Aorta (tissue), 5 donors: Measurements from ENCODE around the gene VAMP2. TPM values are rescaled to one million over a fixed set of nuclear protein-coding genes. Genes with fewer than 3 reads are reported as not detected.

Experiments used
- ATAC-seq: fragments of 200-7000 bp; cut with Tn5 transposase; one replicate; pipeline ENCODE4 v1.9.1; 2022; ENCODE audit warnings: moderate library complexity; ENCODE audit not compliant: low FRiP score
- DNase-seq, 2 donors: peaks; one replicate each; pipeline ENCODE4 v3.0.0-alpha.2; 2020
- H3K27ac ChIP-seq, 2 donors: one replicate each; pipeline ENCODE4 v1.5.1; 2013; ENCODE audit warnings: low read length in 2 of 2, mild to moderate bottlenecking in 2 of 2, moderate library complexity in 2 of 2, control low read depth in 1 of 2, inconsistent platforms in 1 of 2, low read depth in 1 of 2
- H3K27me3 ChIP-seq, 2 donors: one replicate each; pipeline ENCODE4 v1.6.1; 2013; ENCODE audit warnings: control low read depth in 1 of 2, low read length in 1 of 2, mild to moderate bottlenecking in 1 of 2, moderate library complexity in 1 of 2; ENCODE audit not compliant: insufficient read depth in 2 of 2, control insufficient read depth in 1 of 2
- H3K36me3 ChIP-seq, 2 donors: one replicate each; pipeline ENCODE4 v1.6.1; 2013; ENCODE audit warnings: control low read depth in 1 of 2, low read length in 1 of 2, mild to moderate bottlenecking in 1 of 2; ENCODE audit not compliant: insufficient read depth in 2 of 2, control insufficient read depth in 1 of 2
- H3K4me1 ChIP-seq, 2 donors: one replicate each; pipeline ENCODE4 v1.6.1; 2013; ENCODE audit warnings: low read length in 2 of 2, control low read depth in 1 of 2, mild to moderate bottlenecking in 1 of 2, moderate library complexity in 1 of 2; ENCODE audit not compliant: insufficient read depth in 2 of 2, control insufficient read depth in 1 of 2
- H3K4me3 ChIP-seq, 2 donors: one replicate each; pipeline ENCODE4 v1.5.1; 2013; ENCODE audit warnings: low read length in 2 of 2, control low read depth in 1 of 2, mild to moderate bottlenecking in 1 of 2
- H3K9me3 ChIP-seq: one replicate; pipeline ENCODE4 v1.6.1; 2013; ENCODE audit warnings: mild to moderate bottlenecking, low read length; ENCODE audit not compliant: control insufficient read depth
- WGBS, 2 donors: extraction: QIAGEN DNeasy Blood & Tissue Kit; methylation state at CpG; one replicate each; pipeline ENCODE4 v1.1.7; 2013; 5-methylcytosine and 5-hydroxymethylcytosine counted together
- intact Hi-C, 2 donors: fragments of 100-400 bp; cut with DNase I; formaldehyde crosslinking; loops; one replicate each; pipeline versions ENCODE4 v1.14.2 to v1.15.0; 2022
- polyA plus RNA-seq, 2 donors: library from polyadenylated mRNA; stranded (reverse); fragments of 200-250 nt; gene quantifications; one replicate each; pipeline ENCODE4 v1.2.3, GENCODE V29; 2013
- total RNA-seq, 2 donors: library from RNA; stranded (reverse); fragmentation: NEBNext Ultra II Directional; extraction: Animal tissue kit (Norgen Biotek cat#: 25700); gene quantifications; one replicate each; pipeline ENCODE4 v1.2.1, GENCODE V29; 2021
- donor health status: healthy with polysubstance abuse.
- donor health status: Bipolar disorder and iron deficiency.
- donor health status: DM: no; HTN: no; CAD: no.
- donor health status: DM: no; HTN: no; CAD: no.
- donor health status: DM: yes; HTN: yes; CAD: no.

Gene VAMP2
- total and polyA plus RNA-seq, 4 donors = 59.7 to 105 (median 77.1) TPM

DNA sequence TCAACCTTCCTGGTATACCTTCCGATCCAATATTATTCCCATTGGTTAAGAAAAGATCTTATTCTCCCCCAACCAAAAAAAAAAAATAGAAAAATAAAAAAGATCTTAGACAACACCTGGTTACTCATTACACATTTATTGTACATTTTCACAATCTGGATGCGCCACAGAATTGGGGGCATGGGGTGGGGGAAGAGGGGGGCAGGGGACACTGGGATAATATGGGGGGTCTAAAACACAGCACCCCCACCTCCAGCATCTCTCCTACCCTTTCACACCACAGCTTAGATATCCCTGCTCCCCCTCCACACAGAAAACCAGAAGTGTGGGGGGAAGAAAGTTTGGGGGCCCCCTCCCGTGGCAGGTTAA is 3.7 kb downstream of the VAMP2 start:
- DNase-seq (no peak), ATAC-seq (no peak)
- intact Hi-C loops = loop anchor here in 1 of 2 donors (2.0 to 10.0 kb wide), 2 partner anchors 20 to 474 kb away; partner anchors contain the start of genes TP53 and WRAP53
- WGBS, 2 donors = 55 to 62% methylated on average over 3 of the region's 3 CpGs
- Histone ChIP-seq H3K4me3 (no peak overlapping the region), H3K9me3 (no peaks in the 10 kb centered on the region), H3K36me3 (no peaks in the 10 kb centered on the region), H3K4me1 (no peaks in the 10 kb centered on the region), H3K27me3 (no peaks in the 10 kb centered on the region), H3K27ac (no peak overlapping the region)

DNA sequence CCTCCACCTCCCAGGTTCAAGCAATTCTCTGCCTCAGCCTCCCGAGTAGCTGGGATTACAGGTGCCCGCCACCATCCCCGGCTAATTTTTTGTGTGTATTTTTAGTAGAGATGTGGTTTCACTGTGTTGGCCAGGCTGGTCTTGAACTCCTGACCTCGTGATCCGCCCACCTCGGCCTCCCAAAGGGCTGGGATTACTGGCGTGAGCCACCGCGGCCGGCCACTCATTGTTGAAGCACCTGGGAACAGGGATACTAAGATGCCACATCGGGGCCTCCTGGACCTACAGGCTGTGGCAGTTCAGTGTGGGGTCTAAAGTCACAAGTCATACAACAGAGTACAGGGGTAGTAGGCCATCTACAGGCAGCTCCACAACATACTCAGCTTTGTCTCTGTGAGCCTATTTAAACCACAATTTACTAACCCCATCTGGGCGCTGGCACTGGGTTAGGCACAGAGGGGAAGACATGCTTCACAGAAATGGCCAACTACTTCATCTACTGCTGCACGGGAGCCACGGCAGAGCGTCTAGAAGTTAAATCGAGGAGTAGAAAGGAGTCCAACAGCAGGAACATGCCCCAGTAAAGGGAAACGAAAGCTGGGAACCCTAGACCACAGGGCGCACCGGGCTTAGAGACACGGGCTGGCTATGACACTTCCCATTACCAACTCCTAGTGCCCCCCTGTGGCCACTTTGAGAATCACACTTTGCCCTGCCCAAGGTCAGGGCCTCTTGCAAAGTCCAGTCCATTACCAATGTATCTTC is 4.3 kb downstream of the VAMP2 start:
- DNase-seq = peak; percentile 95 to 96
- H3K4me3 ChIP-seq = no peak overlapping the region
- no peaks in the 10 kb centered on the region for H3K9me3 ChIP-seq
- 41 to 48% methylated on average over 20 of the region's 20 CpGs for WGBS, 2 donors
- H3K27ac ChIP-seq = peak overlapping the region in 1 of 2 donors; percentile 83
- no peak for ATAC-seq
- no peaks in the 10 kb centered on the region for H3K4me1 ChIP-seq
- no peaks in the 10 kb centered on the region for H3K36me3 ChIP-seq
- intact Hi-C loops = loop anchor here in 1 of 2 donors (2.0 to 10.0 kb wide), 2 partner anchors 20 to 474 kb away; partner anchors contain the start of genes TP53 and WRAP53
- no peaks in the 10 kb centered on the region for H3K27me3 ChIP-seq

DNA sequence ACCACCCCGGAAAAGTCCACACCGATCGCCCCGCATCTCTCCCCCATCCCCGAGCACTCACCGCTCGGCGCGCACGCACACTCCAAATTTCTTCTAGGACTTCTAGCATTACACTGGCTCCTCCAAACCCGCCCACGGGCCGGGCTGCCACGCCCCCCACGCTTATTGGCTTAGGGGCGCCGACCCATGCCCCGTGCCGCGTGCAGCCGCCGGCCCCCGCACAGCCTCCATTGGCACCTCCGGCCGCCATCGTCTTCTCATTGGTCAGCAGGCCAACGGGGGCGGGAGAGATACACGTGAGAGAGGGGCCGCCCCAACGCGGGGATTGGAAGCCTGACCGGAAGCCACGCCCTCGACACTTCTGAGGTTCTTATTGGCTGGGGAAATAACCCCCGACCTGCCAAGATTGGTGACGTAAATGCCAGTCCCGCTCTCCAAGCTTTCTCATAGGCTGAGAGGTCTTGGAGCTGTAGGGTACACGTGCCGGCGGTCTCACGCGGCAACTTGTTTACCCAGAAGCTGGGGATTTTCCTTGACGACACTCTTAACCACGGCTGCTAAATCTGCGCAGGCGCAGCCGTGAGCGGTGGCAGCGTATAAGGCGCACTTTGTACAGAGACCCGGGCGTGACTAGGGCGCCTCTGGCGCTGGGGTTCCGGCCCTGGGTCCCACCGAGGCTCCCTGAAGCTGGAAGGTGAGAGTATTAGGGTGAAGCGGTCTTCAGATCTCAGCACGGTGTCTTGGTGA is 6.3 kb downstream of the VAMP2 start:
- DNase-seq (peak; percentile 100), ATAC-seq (peak; percentile 83)
- 1% methylated on average over 58 to 59 of the region's 59 CpGs for WGBS, 2 donors
- Histone ChIP-seq H3K4me3 (peak overlapping the region; percentile 78 to 81), H3K4me1 (no peaks in the 10 kb centered on the region), H3K9me3 (no peaks in the 10 kb centered on the region), H3K27ac (peak overlapping the region; percentile 99), H3K36me3 (no peaks in the 10 kb centered on the region), H3K27me3 (no peaks in the 10 kb centered on the region)
- intact Hi-C loops = loop anchor here in 1 of 2 donors (10.0 kb wide), 1 partner anchor 472 kb away; the partner anchor contains the start of genes TP53 and WRAP53

DNA sequence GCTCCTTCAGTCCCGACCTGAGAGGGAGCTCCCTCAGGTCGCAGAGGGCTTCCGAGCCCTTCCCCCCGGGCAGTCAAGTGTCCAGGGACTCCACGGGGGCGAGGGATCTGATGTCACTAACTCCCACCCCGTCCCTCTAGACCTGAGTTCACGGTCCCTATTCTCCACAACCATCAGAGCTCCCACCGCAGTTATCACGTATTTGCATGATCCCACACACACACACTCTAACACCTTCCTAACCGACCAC is 6.8 kb downstream of the VAMP2 start:
- DNase-seq (no peak), ATAC-seq (no peak)
- Histone ChIP-seq H3K9me3 (no peaks in the 10 kb centered on the region), H3K4me3 (peak overlapping the region; percentile 78 to 81), H3K4me1 (no peaks in the 10 kb centered on the region), H3K36me3 (no peaks in the 10 kb centered on the region), H3K27ac (peak overlapping the region; percentile 99), H3K27me3 (no peaks in the 10 kb centered on the region)
- 1% methylated on average over 11 of the region's 11 CpGs for WGBS, 2 donors
- intact Hi-C loops = loop anchor here in 1 of 2 donors (10.0 kb wide), 1 partner anchor 471 kb away; the partner anchor contains the start of genes TP53 and WRAP53

DNA sequence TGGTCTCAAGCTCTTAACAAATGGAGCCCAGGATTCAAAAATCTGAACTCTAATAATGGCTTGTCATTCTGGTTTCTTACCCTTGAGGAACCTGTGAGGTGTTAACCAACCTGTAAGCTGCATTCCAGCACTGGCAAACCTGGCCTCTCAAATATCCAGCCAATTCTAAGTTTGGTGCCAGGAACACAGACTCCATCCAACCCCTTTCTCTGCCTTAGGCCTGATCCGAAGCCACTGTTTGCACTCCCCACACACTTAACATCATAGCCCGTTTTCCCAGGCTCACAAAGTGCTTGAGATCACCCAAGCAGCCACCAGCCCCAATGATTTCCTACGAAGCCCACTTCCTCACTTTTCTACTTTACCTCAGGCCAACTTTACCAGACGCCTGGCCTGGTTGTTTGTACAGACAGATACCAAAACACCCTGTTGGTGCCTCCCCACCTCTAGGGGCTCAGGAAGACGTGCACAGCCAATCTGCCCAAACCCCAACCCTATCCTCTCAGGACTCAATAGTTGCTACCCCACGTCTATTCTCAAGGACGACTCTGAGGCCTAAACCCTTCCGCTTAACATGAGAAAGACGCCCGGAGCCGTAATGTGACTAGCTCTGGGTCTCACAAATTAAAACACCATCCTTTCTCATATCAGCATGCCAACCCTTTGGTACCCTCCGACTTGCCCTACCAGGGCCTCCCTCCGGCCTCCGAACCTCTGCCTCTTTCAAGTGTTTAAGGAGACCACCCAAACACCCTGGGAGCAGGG is 7.3 kb downstream of the VAMP2 start:
- Histone ChIP-seq H3K27ac (peak overlapping the region; percentile 99), H3K36me3 (no peaks in the 10 kb centered on the region), H3K4me3 (peak overlapping the region; percentile 78 to 81), H3K9me3 (no peaks in the 10 kb centered on the region), H3K4me1 (no peaks in the 10 kb centered on the region), H3K27me3 (no peaks in the 10 kb centered on the region)
- DNase-seq = peak; percentile 44 to 83
- no peak for ATAC-seq
- 2 to 5% methylated on average over 14 of the region's 14 CpGs for WGBS, 2 donors
- intact Hi-C loops = loop anchor here in 1 of 2 donors (10.0 kb wide), 1 partner anchor 471 kb away; the partner anchor contains the start of genes TP53 and WRAP53

DNA sequence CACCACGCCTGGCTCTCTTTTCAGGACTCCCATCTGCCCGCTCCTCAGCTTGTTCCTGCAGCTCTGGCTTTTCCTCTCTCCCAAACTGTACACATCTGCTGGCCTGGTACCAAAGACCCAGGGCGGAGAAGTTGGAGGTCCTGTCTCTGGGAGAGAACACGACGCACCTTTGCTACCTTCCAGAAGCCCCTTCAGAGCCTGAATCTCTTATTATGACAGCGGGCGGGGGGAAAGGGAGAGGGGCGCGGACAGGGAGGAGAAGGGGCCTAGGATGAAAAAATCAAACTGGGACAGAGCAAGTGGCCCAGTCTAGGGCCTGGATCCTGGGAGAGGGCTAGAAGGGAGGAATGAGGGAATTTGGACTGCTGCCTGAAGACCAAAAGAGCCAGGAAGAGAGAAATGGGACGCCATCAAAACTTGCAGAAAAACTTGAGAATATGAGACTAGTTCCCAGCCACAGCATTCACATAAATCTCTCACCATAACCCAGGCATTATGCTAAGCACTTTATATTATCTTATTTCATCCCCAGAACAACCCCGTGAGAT is 8.1 kb downstream of the VAMP2 start:
- Histone ChIP-seq H3K4me1 (no peaks in the 10 kb centered on the region), H3K27ac (peak overlapping the region; percentile 99), H3K27me3 (no peaks in the 10 kb centered on the region), H3K9me3 (no peaks in the 10 kb centered on the region), H3K4me3 (peak overlapping the region; percentile 78 to 81), H3K36me3 (peaks cover 0 to 6% of the 10 kb centered on the region in 2 donors)
- ATAC-seq = no peak
- intact Hi-C loops = loop anchor here in 1 of 2 donors (5.0 to 10.0 kb wide), 2 partner anchors 470 to 582 kb away; partner anchors contain the start of genes TP53 and WRAP53
- DNase-seq = no peak
- 9 to 10% methylated on average over 11 of the region's 11 CpGs for WGBS, 2 donors

DNA sequence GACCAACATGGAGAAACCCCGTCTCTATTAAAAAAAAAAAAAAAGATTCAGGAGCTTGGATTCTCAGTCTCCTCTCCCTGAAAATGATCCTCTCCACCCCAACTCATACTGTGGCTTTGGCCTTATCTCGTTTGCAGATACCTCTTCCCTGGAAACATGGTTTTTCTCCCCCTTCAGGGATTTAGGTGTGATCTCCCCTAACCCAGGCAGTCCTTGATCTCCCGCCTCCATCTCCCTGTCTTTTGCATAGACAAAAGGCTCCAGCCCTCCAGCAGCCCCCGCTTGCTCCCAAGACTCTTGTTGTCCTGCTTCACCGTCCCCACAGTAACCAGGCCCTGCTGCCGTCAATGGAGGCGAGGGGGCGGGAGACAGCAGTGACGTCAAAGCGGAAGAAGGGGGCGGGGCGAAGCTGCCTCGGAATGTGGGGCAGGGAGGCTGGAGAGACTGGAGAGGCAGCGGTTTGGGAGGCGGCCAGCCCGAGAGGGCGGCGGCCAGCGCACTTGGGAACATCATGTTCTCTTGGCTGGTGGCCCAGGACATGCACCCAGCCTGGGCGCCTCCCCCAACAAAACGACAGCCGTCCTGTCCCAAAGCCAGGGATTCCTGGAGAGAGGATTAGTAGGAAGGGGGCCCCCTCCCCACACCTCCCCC is 8.7 kb downstream of the VAMP2 start:
- Histone ChIP-seq H3K27ac (peak overlapping the region; percentile 99), H3K9me3 (no peaks in the 10 kb centered on the region), H3K4me1 (no peaks in the 10 kb centered on the region), H3K4me3 (peak overlapping the region; percentile 78 to 81), H3K27me3 (no peaks in the 10 kb centered on the region), H3K36me3 (peaks cover 0 to 9% of the 10 kb centered on the region in 2 donors)
- intact Hi-C loops = loop anchor here in 1 of 2 donors (5.0 to 10.0 kb wide), 2 partner anchors 469 to 582 kb away; partner anchors contain the start of genes TP53 and WRAP53
- WGBS, 2 donors = 2% methylated on average over 21 to 22 of the region's 22 CpGs
- ATAC-seq = peak; percentile 71
- DNase-seq = peak; percentile 100
